Measurements from ENCODE around the gene SERINC5. TPM values are rescaled to one million over a fixed set of nuclear protein-coding genes. Genes with fewer than 3 reads are reported as not detected.

SERINC5 gene
- total RNA-seq, 4 donors from 2014 or later: 22.6 to 26.9 (median 24.8) TPM

- no peaks in the 10 kb centered on the region for H3K36me3 ChIP-seq
- no peaks in the 10 kb centered on the region for H3K9me3 ChIP-seq
- TF ChIP-seq CTCF (IDR thresholded peaks at IDR 0.05) (no peak), POLR2A (IDR thresholded peaks at IDR 0.05) (no peak)
- H3K4me3 ChIP-seq (replicated peaks in 1 of 3): no peak overlapping the region
- WGBS, 2 donors: 90 to 95% methylated on average over 5 of the region's 5 CpGs
- intact Hi-C loops (cut with DNase I): no loop called here
- no peaks in the 10 kb centered on the region for H3K27me3 ChIP-seq
- peaks cover 16% of the 10 kb centered on the region in 2 donors for H3K4me1 ChIP-seq
- H3K27ac ChIP-seq: no peak overlapping the region
- DNase-seq: no peak
Measured at GRCh38 chr5:80237243-80237642, 18.6 kb downstream of the SERINC5 start.

- H3K36me3 ChIP-seq: no peaks in the 10 kb centered on the region
- WGBS, 2 donors: 83 to 85% methylated on average over 5 of the region's 5 CpGs
- no peak for TF ChIP-seq POLR2A (IDR thresholded peaks at IDR 0.05)
- no peak for TF ChIP-seq CTCF (IDR thresholded peaks at IDR 0.05)
Measured at GRCh38 chr5:80234116-80234948, 21.5 kb downstream of the SERINC5 start.

GRCh38 chr5:80231693-80232092 is 24.2 kb downstream of the SERINC5 start:
- intact Hi-C loops (cut with DNase I): no loop called here
- no peaks in the 10 kb centered on the region for H3K36me3 ChIP-seq
- H3K4me1 ChIP-seq: peaks cover 8 to 17% of the 10 kb centered on the region in 2 donors
- no peaks in the 10 kb centered on the region for H3K27me3 ChIP-seq
- TF ChIP-seq CTCF (IDR thresholded peaks at IDR 0.05): no peak
- no peak for TF ChIP-seq POLR2A (IDR thresholded peaks at IDR 0.05)
- H3K4me3 ChIP-seq (replicated peaks in 1 of 3): no peak overlapping the region
- H3K27ac ChIP-seq: no peak overlapping the region
- no peak for DNase-seq
- WGBS, 2 donors: 83 to 100% methylated on average over 1 of the region's 1 CpG
- H3K9me3 ChIP-seq: no peaks in the 10 kb centered on the region

More at GRCh38 chr5:80234116-80234948, 21.5 kb downstream of the SERINC5 start:
- Histone ChIP-seq H3K4me3 (replicated peaks in 1 of 3) (no peak overlapping the region), H3K9me3 (no peaks in the 10 kb centered on the region), H3K27ac (no peak overlapping the region), H3K27me3 (no peaks in the 10 kb centered on the region), H3K4me1 (peaks cover 17% of the 10 kb centered on the region in 2 donors)
- DNase-seq: no peak
- intact Hi-C loops (cut with DNase I): no loop called here

- Histone ChIP-seq H3K9me3 (no peaks in the 10 kb centered on the region), H3K27ac (no peak overlapping the region), H3K36me3 (no peaks in the 10 kb centered on the region), H3K4me1 (peaks cover 8 to 17% of the 10 kb centered on the region in 2 donors), H3K4me3 (replicated peaks in 1 of 3) (no peak overlapping the region), H3K27me3 (no peaks in the 10 kb centered on the region)
- no peak for TF ChIP-seq CTCF (IDR thresholded peaks at IDR 0.05)
- no peak for TF ChIP-seq POLR2A (IDR thresholded peaks at IDR 0.05)
- 60 to 81% methylated on average over 3 of the region's 3 CpGs for WGBS, 2 donors
- intact Hi-C loops (cut with DNase I): no loop called here
- no peak for DNase-seq
Measured at GRCh38 chr5:80231243-80231642, 24.6 kb downstream of the SERINC5 start.

GRCh38 chr5:80230269-80230992 is 25.4 kb downstream of the SERINC5 start:
- Histone ChIP-seq H3K4me3 (replicated peaks in 1 of 3) (no peak overlapping the region), H3K27ac (peak overlapping the region in 1 of 3 donors; percentile 52), H3K36me3 (no peaks in the 10 kb centered on the region), H3K9me3 (no peaks in the 10 kb centered on the region), H3K27me3 (no peaks in the 10 kb centered on the region), H3K4me1 (peaks cover 8 to 17% of the 10 kb centered on the region in 2 donors)
- DNase-seq: no peak
- TF ChIP-seq POLR2A (IDR thresholded peaks at IDR 0.05) (no peak), CTCF (IDR thresholded peaks at IDR 0.05) (no peak)
- 76 to 92% methylated on average over 7 of the region's 7 CpGs for WGBS, 2 donors
- intact Hi-C loops (cut with DNase I): no loop called here

Data from thyroid gland (tissue), 4 donors.